NCI-H2227 (cell line): ENCODE results near the gene EPOP.
A peak's percentile ranks its signal among the peaks of the same experiment; 100 is the strongest.

Experiments used
- DNase-seq: peaks from one replicate; lab custom pipeline; 2025; ENCODE audit not compliant: unreplicated experiment; lab: John Stamatoyannopoulos, UW

The EPOP gene

GRCh38 chr17:38706505-38707216 lies 31.9 kb upstream of the EPOP start:
- peak; percentile 56 for DNase-seq

GRCh38 chr17:38705803-38706504 lies 31.2 kb upstream of the EPOP start:
- peak; percentile 65 for DNase-seq

- DNase-seq = peak; percentile 60
These were observed 30.7 kb upstream of the EPOP start for GRCh38 chr17:38705523-38705802.

DNA sequence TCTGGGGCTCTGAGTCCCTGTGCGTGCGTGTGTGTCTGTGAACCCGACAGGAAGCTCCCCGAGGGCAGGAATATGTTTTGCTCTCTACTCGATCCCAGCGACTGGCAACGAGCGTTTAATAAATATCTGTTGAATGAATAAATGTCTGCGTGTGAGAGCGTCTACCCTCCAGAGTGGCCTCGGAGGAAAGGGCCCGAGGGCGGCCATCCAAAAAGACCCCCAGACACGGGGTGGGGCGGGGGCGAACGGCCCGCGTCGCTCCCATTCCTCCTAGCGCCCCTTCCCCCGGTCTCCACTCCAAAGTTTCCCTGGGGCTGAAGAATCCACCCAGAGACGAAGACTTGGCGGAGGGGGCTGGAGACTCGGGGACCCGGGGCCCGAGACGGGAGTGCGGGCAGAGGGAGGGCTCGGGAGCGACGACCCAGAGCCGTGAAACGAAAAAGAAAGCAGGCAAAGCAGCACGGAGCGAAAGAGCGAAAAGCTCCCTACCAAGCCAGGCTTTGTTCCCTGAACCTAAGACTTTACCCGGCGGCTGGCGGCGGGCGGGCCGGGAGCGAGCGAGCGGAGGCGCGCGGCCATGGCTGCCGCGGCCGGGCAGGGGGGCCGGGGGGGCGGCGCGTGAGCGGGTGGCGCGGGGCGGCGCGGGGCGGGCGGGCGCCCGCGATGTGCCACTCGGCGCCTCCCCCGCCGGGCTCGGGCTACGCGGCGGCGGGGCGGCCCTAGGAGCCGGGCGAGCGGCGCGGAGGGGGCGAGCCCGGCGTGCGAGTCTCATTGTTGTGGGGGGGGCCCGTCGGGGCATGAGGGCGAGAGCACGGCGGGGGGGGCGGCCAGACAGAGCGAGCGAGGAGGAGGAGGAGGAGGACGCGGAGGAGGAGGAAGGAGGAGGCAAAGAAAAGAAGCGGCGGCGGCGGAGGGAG lies 30.1 kb upstream of the EPOP start, which contains the start of gene MLLT6:
Gene MLLT6, plus strand, starts transcription at position 668 of the 917 bp plus-strand sequence. CDS start 360 bp downstream, outside the sequence.
- peak; percentile 89 for DNase-seq

GRCh38 chr17:38703742-38704605 lies 29.2 kb upstream of the EPOP start:
- DNase-seq = peak; percentile 90

- DNase-seq = no peak
These were observed 28.4 kb upstream of the EPOP start for GRCh38 chr17:38702916-38703741.

- DNase-seq = peak; percentile 93
These were observed 27.6 kb upstream of the EPOP start for GRCh38 chr17:38702166-38702915.

DNA sequence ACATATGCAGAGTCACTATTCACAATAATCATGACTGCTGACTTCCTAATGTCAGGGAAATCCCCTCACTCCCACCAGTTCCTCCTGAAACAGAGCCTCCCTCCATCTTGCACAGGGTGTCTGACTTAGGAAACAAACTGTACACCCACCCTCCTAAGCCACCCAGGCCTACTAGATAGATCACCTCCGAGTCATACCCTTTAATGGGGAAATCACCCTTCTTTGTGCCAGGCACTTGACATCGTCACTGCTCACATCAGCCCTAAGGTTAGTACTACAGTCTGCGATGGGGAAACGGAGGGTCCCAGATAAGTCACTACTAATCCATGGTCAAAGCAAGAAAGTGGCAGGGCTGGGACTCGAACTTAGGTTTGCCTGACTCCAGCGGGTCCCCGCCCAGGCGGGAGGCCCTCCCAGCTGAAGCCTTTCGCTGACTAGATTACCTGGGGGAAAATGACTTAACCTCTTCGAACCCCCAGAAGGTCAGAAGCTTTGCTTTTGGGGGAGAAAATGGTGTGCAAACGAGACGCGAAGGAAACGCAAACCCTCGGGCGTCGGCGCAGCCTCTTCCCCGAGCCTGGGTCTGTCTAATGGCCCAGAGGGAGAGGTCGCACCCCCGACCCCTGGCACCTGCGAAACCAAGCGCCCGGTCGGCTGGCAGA lies 26.9 kb upstream of the EPOP start:
- DNase-seq = peak; percentile 69

DNA sequence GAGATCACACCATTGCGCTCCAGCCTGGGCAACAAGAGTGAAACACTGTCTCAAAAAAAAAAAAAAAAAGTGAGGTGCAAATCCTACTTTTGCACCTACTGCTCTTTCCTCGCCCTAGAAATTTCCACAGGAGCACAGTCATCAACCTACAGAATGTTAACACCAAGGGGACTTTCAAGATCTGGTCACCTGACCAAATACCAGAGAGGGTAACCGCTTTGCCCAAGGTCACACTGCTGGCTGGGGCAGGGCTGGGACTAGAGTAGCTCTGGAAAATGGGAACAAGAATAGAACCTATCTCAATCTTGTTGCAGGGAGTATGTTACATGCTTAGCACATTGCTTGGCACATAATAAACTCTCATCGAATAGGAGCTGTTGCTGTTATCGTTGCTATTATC lies 24.0 kb upstream of the EPOP start:
- no peak for DNase-seq

GRCh38 chr17:38697061-38697820 lies 22.5 kb upstream of the EPOP start:
- DNase-seq = no peak

DNA sequence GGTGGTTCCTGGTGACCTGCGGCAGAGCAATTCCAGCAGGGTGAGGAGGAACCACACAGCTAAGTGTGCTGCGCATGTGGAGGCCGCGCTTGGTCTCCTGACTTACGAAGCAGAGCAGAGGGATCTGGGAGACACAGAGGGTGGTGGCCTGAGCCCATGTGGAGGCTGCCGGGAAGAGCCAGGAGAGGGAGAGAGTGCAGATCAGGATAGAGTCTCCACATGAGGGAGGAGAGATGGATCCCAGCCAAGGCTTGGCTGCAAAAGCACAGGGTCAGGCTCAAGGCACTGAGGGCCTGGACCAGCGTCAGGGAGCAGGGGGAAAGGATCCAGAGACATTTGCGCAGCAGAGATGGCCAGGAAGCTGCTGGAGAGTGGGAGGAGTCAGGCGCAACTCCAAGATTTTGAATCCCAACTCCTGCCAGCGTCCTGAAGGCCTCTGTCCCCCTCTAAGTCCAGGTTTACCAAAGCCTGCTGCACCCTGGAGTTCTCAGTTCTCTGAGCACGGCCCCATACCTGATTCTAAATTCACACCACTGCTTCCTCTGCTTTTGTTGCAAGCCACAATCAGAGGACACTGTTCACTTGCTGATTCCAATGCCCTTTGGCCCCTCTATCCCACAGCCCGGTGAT lies 19.1 kb upstream of the EPOP start:
- DNase-seq = no peak

GRCh38 chr17:38691154-38691553 lies 16.4 kb upstream of the EPOP start:
- no peak for DNase-seq

- no peak for DNase-seq
These were observed 15.6 kb upstream of the EPOP start for GRCh38 chr17:38690386-38690785.

DNA sequence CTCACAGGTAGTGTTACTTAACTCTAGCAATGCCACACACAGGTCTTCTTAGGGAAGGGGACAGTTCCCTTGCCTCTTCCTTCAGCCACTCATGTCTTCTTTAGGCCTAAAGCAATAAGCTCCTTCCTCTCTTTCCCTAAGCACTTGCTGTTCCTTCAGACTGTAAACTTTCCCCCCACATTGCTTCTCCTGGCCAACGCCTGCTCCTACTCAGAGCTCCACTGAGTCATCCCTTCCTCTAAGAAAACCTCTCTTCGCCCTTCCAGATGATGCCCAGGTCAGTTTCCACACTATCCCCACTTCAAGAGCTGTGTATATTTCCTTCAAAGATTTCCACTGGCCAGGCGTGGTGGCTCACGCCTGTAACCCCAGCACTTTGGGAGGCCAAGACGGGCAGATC lies 12.5 kb upstream of the EPOP start:
- DNase-seq = no peak

DNA sequence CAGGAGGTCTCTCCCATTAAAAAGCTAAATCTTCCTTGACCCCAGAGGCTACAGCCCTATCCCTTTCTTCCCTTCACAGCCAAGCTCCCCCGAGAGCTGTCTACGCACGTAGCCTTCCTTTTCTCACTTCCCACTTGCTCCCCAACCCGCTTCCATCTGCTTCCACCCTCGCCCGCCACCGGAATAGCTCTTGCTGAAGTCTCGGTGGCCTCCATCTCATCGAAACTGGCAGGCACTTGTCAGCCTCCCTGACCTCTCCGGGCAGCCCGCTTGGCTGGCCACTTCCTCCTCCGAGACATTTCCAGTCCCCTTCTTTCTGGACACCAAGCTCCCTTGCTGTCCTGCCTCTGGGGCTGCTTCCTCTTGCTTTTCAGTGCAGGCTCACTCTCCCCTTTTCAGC lies 10.7 kb upstream of the EPOP start:
- no peak for DNase-seq

GRCh38 chr17:38681096-38681495 lies 6.3 kb upstream of the EPOP start:
- no peak for DNase-seq

GRCh38 chr17:38677819-38678218 lies 3.1 kb upstream of the EPOP start:
- no peak for DNase-seq
